ENCODE data around the gene ARHGEF37.

DNA sequence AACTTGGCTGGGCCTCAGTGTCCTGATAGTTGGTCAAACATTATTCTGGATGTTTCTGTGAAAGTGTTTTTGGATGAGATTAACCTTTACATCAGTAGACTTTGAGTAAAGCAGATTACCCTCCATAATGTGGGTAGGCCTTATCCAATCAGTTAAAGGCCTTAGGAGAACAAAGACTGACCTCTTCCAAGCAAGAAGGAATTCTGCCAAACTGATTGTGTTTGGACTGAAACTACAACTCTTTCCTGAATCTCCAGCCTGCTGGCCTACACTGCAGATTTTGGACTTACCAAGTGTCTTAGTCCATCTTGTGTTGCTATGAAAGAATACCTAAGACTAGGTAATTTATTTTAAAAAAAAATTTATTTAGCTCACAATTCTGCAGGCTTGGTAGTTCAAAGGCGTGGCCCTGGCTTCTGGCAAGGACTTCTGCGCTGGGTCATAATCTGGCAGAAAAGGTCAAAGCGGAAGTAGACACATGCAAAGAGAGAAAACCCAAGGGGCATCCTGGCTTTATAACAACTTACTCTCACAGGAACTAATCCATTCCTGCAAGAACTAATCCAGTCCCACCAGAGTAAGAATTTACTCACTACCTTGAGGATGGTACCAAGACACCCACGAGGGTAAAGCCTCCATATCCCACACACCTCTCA lies 8.6 kb upstream of the ARHGEF37 start:
- TF ChIP-seq SUZ12 (IDR thresholded peaks at IDR 0.05) (no peak), ZNF384 (IDR thresholded peaks at IDR 0.05) (no peak), ELF4 (IDR thresholded peaks at IDR 0.05) (no peak), SP1 (IDR thresholded peaks at IDR 0.05) (no peak), BHLHE40 (IDR thresholded peaks at IDR 0.05; ENCODE audit: borderline replicate concordance) (no peak), TARDBP (IDR thresholded peaks at IDR 0.05) (no peak), CTBP1 (IDR thresholded peaks at IDR 0.05; ENCODE audit: borderline replicate concordance) (no peak), FOXK2 (IDR thresholded peaks at IDR 0.05) (no peak), L3MBTL2 (conservative IDR thresholded peaks at IDR 0.05) (no peak), ARNT (IDR thresholded peaks at IDR 0.05) (no peak), HDGF (IDR thresholded peaks at IDR 0.05; ENCODE audit: borderline replicate concordance) (no peak), NFRKB (IDR thresholded peaks at IDR 0.05) (no peak), FOXM1 (IDR thresholded peaks at IDR 0.05; ENCODE audit: borderline replicate concordance) (no peak)
- TF ChIP-seq, protein P1, sequence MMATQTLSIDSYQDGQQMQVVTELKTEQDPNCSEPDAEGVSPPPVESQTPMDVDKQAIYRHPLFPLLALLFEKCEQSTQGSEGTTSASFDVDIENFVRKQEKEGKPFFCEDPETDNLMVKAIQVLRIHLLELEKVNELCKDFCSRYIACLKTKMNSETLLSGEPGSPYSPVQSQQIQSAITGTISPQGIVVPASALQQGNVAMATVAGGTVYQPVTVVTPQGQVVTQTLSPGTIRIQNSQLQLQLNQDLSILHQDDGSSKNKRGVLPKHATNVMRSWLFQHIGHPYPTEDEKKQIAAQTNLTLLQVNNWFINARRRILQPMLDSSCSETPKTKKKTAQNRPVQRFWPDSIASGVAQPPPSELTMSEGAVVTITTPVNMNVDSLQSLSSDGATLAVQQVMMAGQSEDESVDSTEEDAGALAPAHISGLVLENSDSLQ (IDR thresholded peaks at IDR 0.05): no peak
